HepG2 (cell line): ENCODE measurements around the gene TLCD1. TPM values are rescaled to one million over a fixed set of nuclear protein-coding genes. Genes with fewer than 3 reads are reported as not detected.
A peak's percentile ranks its signal among the peaks of the same experiment; 100 is the strongest.

ENCODE experiments used
- AGO2 ChIP-seq: fragments of 200-400 bp; formaldehyde crosslinking; optimal IDR thresholded peaks from 2 replicates; pipeline ENCODE3; 2017; ENCODE audit warnings: mild to moderate bottlenecking, low read depth, low read length, moderate library complexity
- ARNTL ChIP-seq: sonication (generic); formaldehyde crosslinking; IDR thresholded peaks from 2 replicates; pipeline ENCODE4 v1.4.0; 2020; ENCODE audit warnings: mild to moderate bottlenecking, missing genetic modification reagents
- ATM ChIP-seq: fragments of 450-650 bp; IDR thresholded peaks from 2 replicates; pipeline ENCODE4 v1.7.1; 2017; ENCODE audit warnings: mild to moderate bottlenecking, borderline replicate concordance
- GABPB1 ChIP-seq: IDR thresholded peaks from 2 replicates; pipeline ENCODE4 v1.6.1; 2016; ENCODE audit warnings: mild to moderate bottlenecking, missing genetic modification reagents, moderate library complexity, missing compliant biosample characterization
- HNRNPL ChIP-seq: fragments of 200-400 bp; formaldehyde crosslinking; IDR thresholded peaks from 2 replicates; pipeline ENCODE4 v1.6.1; 2017; ENCODE audit warnings: mild to moderate bottlenecking, low read depth, low read length
- IKZF4 ChIP-seq: sonication (generic); formaldehyde crosslinking; IDR thresholded peaks from 2 replicates; pipeline ENCODE4 v1.5.1; 2020; ENCODE audit warnings: borderline replicate concordance, mild to moderate bottlenecking, low read depth, missing genetic modification reagents; ENCODE audit errors: not compliant biosample characterization
- KDM3A ChIP-seq: IDR thresholded peaks from 2 replicates; pipeline ENCODE4 v1.6.1; 2018; ENCODE audit warnings: low read depth, missing compliant biosample characterization
- NFE2L2 ChIP-seq: fragments of 150-350 bp; IDR thresholded peaks from 2 replicates; pipeline ENCODE4 v1.6.1; 2014; ENCODE audit warnings: low read length
- SMAD3 ChIP-seq: sonication (generic); formaldehyde crosslinking; IDR thresholded peaks from 2 replicates; pipeline ENCODE4 v1.4.0; 2020; ENCODE audit warnings: missing genetic modification reagents
- TCF7 ChIP-seq: sonication (generic); IDR thresholded peaks from 2 replicates; pipeline ENCODE4 v1.6.1; 2016; ENCODE audit warnings: antibody characterized with exemption, low read depth
- TGIF2 ChIP-seq: IDR thresholded peaks from 2 replicates; pipeline ENCODE4 v1.6.1; 2016; ENCODE audit warnings: control low read depth, missing compliant biosample characterization
- ZC3H13 ChIP-seq: sonication (generic); formaldehyde crosslinking; IDR thresholded peaks from 2 replicates; pipeline ENCODE4 v1.8.1; 2023; ENCODE audit warnings: mild to moderate bottlenecking, missing genetic modification reagents, moderate library complexity
- ZNF678 ChIP-seq: sonication (generic); formaldehyde crosslinking; IDR thresholded peaks from 2 replicates; pipeline ENCODE4 v1.4.0; 2020; ENCODE audit warnings: mild to moderate bottlenecking, missing genetic modification reagents
- polyA plus RNA-seq, 8 experiments: library from polyadenylated mRNA; depleted of rRNA in 3 of 8; stranded (reverse) in 7 of 8; unstranded in 1 of 8; fragments of >200 nt; fragmentation: Illumina TruSeq in 4 of 8; extraction: Trizol in 4 of 8; gene quantifications; 2 replicates each; pipeline versions ENCODE4 v1.2.1 to v1.2.3, GENCODE V29; 2011 to 2016; ENCODE audit warnings: low read depth in 4 of 8, missing spikeins in 1 of 8, mixed read lengths in 1 of 8; ENCODE audit not compliant: insufficient read depth in 1 of 8
- total RNA-seq, 5 experiments: library from RNA; depleted of rRNA; stranded (reverse); fragments of >200 nt; fragmentation: Illumina TruSeq; extraction: Trizol; gene quantifications; 2 replicates each; pipeline ENCODE4 v1.2.3, GENCODE V29; 2016; ENCODE audit warnings: low read depth in 1 of 5
- TF ChIP-seq, protein P1 (sequence below): sonication (generic); formaldehyde crosslinking; IDR thresholded peaks from 2 replicates; pipeline ENCODE4; 2020; ENCODE audit warnings: missing genetic modification reagents, mild to moderate bottlenecking, borderline replicate concordance
- TF ChIP-seq, protein P2 (sequence below): IDR thresholded peaks from 2 replicates; pipeline ENCODE4 v1.6.1; 2016; ENCODE audit warnings: missing genetic modification reagents, missing compliant biosample characterization
- TF ChIP-seq, protein P3 (sequence below): IDR thresholded peaks from 2 replicates; pipeline ENCODE4 v1.6.1; 2016; ENCODE audit warnings: low read depth, borderline replicate concordance
- TF ChIP-seq, protein P4 (sequence below), 2 experiments: IDR thresholded peaks; 2 replicates each; pipeline ENCODE4 v1.6.1; 2011 to 2012; ENCODE audit warnings: low read length in 2 of 2, borderline replicate concordance in 1 of 2, low read depth in 1 of 2, mild to moderate bottlenecking in 1 of 2, moderate library complexity in 1 of 2
- TF ChIP-seq, protein P5 (sequence below): sonication (generic); formaldehyde crosslinking; IDR thresholded peaks from 2 replicates; pipeline ENCODE4 v1.5.0; 2020; ENCODE audit warnings: mild to moderate bottlenecking, missing genetic modification reagents

Gene TLCD1
- total and polyA plus RNA-seq, 2 of the 13 experiments (the other 11 are each of a cell fraction or from before 2014, with no cell fraction given), result 14.9 to 19.6 TPM

DNA sequence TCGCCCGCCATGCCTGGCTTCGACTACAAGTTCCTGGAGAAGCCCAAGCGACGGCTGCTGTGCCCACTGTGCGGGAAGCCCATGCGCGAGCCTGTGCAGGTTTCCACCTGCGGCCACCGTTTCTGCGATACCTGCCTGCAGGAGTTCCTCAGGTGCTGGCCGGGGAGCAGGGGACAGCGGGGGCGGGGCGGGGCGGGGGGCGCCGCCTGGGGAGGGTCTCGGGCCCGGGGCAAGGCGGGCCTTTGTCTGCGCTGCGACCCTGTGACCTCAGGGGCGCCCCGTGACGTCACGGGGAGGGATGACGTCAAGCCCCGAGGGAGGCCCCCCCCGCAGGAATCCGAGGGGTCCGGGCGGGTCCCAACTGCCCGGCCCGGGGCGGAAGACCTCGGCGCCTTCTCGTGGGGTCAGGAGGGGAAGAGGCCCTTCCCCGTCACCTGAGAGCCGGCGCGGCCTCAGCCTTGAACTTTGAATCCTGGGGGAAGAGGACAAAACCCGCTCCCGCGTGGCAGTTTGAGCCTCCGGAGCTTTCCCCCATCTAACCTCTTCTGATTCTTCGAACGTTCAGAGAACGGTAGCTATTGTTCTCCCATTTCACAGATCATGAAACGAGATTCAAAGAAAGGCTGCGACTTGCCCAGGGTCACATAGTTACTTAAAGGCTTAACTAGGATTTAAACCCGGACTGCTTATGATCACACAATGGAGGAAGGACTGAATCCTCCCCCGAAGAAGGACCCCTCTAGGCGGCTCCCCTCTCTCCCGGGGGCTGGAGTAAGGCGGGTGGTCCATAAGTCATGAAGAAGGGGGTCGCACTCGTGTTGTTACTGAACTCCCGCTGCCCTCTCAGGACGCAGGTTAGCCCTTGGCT, 18.3 kb upstream of the TLCD1 start (continued):
- TF ChIP-seq TCF7 (no peak), HNRNPL (no peak; the same call in 1 of the 2 replicates), ZC3H13 (CRISPR knock-in tag) (no peak), ZNF678 (no peak), AGO2 (no peak), ATM (no peak), TGIF2 (no peak), IKZF4 (CRISPR knock-in tag) (no peak), SMAD3 (CRISPR knock-in tag) (0 out of 2 replicates have a peak, but pooled peaks have one; percentile 9), KDM3A (0 out of 2 replicates have a peak, but pooled peaks have one; percentile 24), NFE2L2 (no peak), GABPB1 (CRISPR knock-in tag) (peak; percentile 53), ARNTL (CRISPR knock-in tag) (peak; percentile 46; the same call in 1 of the 2 replicates)
- TF ChIP-seq, protein P1, sequence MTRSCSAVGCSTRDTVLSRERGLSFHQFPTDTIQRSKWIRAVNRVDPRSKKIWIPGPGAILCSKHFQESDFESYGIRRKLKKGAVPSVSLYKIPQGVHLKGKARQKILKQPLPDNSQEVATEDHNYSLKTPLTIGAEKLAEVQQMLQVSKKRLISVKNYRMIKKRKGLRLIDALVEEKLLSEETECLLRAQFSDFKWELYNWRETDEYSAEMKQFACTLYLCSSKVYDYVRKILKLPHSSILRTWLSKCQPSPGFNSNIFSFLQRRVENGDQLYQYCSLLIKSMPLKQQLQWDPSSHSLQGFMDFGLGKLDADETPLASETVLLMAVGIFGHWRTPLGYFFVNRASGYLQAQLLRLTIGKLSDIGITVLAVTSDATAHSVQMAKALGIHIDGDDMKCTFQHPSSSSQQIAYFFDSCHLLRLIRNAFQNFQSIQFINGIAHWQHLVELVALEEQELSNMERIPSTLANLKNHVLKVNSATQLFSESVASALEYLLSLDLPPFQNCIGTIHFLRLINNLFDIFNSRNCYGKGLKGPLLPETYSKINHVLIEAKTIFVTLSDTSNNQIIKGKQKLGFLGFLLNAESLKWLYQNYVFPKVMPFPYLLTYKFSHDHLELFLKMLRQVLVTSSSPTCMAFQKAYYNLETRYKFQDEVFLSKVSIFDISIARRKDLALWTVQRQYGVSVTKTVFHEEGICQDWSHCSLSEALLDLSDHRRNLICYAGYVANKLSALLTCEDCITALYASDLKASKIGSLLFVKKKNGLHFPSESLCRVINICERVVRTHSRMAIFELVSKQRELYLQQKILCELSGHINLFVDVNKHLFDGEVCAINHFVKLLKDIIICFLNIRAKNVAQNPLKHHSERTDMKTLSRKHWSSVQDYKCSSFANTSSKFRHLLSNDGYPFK (CRISPR knock-in tag), result no peak
- TF ChIP-seq, protein P2, sequence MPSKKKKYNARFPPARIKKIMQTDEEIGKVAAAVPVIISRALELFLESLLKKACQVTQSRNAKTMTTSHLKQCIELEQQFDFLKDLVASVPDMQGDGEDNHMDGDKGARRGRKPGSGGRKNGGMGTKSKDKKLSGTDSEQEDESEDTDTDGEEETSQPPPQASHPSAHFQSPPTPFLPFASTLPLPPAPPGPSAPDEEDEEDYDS (CRISPR knock-in tag), result no peak; the same call in 1 of the 2 replicates
- TF ChIP-seq, protein P3, sequence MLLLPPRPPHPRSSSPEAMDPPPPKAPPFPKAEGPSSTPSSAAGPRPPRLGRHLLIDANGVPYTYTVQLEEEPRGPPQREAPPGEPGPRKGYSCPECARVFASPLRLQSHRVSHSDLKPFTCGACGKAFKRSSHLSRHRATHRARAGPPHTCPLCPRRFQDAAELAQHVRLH (CRISPR knock-in tag), result 0 out of 2 replicates have a peak, but pooled peaks have one; percentile 15
- TF ChIP-seq, protein P4, sequence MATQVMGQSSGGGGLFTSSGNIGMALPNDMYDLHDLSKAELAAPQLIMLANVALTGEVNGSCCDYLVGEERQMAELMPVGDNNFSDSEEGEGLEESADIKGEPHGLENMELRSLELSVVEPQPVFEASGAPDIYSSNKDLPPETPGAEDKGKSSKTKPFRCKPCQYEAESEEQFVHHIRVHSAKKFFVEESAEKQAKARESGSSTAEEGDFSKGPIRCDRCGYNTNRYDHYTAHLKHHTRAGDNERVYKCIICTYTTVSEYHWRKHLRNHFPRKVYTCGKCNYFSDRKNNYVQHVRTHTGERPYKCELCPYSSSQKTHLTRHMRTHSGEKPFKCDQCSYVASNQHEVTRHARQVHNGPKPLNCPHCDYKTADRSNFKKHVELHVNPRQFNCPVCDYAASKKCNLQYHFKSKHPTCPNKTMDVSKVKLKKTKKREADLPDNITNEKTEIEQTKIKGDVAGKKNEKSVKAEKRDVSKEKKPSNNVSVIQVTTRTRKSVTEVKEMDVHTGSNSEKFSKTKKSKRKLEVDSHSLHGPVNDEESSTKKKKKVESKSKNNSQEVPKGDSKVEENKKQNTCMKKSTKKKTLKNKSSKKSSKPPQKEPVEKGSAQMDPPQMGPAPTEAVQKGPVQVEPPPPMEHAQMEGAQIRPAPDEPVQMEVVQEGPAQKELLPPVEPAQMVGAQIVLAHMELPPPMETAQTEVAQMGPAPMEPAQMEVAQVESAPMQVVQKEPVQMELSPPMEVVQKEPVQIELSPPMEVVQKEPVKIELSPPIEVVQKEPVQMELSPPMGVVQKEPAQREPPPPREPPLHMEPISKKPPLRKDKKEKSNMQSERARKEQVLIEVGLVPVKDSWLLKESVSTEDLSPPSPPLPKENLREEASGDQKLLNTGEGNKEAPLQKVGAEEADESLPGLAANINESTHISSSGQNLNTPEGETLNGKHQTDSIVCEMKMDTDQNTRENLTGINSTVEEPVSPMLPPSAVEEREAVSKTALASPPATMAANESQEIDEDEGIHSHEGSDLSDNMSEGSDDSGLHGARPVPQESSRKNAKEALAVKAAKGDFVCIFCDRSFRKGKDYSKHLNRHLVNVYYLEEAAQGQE (IDR thresholded peaks at IDR 0.05; ENCODE audit: borderline replicate concordance in 1 of 2, low read depth in 1 of 2, low read length in 2 of 2), result no peak; a peak in 1 of 4 replicates
- TF ChIP-seq, protein P5, sequence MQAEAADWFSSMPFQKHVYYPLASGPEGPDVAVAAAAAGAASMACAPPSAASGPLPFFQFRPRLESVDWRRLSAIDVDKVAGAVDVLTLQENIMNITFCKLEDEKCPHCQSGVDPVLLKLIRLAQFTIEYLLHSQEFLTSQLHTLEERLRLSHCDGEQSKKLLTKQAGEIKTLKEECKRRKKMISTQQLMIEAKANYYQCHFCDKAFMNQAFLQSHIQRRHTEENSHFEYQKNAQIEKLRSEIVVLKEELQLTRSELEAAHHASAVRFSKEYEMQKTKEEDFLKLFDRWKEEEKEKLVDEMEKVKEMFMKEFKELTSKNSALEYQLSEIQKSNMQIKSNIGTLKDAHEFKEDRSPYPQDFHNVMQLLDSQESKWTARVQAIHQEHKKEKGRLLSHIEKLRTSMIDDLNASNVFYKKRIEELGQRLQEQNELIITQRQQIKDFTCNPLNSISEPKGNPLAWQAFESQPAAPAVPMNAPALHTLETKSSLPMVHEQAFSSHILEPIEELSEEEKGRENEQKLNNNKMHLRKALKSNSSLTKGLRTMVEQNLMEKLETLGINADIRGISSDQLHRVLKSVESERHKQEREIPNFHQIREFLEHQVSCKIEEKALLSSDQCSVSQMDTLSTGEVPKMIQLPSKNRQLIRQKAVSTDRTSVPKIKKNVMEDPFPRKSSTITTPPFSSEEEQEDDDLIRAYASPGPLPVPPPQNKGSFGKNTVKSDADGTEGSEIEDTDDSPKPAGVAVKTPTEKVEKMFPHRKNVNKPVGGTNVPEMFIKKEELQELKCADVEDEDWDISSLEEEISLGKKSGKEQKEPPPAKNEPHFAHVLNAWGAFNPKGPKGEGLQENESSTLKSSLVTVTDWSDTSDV (CRISPR knock-in tag), result no peak
